H1 (cell line): Measurements from ENCODE around the gene AIM2. TPM values are rescaled to one million over a fixed set of nuclear protein-coding genes. Genes with fewer than 3 reads are reported as not detected.

Experiments
- CTCF ChIA-PET: fragments of 300-600 bp; sonication (Branson Sonifier 250); formaldehyde crosslinking; loops from one replicate; lab custom pipeline; 2021; ENCODE audit not compliant: partially characterized antibody; lab: Charles Lee
- POLR2A ChIA-PET: fragments of 300-600 bp; sonication (Branson Sonifier 250); formaldehyde crosslinking; loops from one replicate; lab custom pipeline; 2021; ENCODE audit warnings: inconsistent platforms; ENCODE audit not compliant: partially characterized antibody; lab: Charles Lee
- DNase-seq, 2 experiments: peaks; one replicate each; pipeline versions ENCODE4 v3.0.0 to v3.0.0-alpha.2; 2010 to 2022; ENCODE audit warnings: low spot score in 2 of 2, low read depth in 1 of 2, mixed read lengths in 1 of 2
- FAIRE-seq: peaks from 2 replicates; lab custom pipeline; 2011; peaks lifted over from hg19 to GRCh38; lab: Jason Lieb, UNC
- H2AFZ ChIP-seq: 2 replicates; pipeline ENCODE4 v1.8.1; 2012; ENCODE audit warnings: low read length, inconsistent platforms
- H2AK5ac ChIP-seq: 2 replicates; pipeline ENCODE4 v1.6.1; 2013; ENCODE audit warnings: low read depth, low read length
- H2BK120ac ChIP-seq: replicated peaks from 2 replicates; pipeline ENCODE3; 2013; ENCODE audit warnings: low read depth, low read length, inconsistent platforms
- H2BK12ac ChIP-seq: 2 replicates; pipeline ENCODE4 v1.6.1; 2013; ENCODE audit warnings: low read depth, low read length
- H2BK15ac ChIP-seq: 2 replicates; pipeline ENCODE4 v1.6.1; 2013; ENCODE audit warnings: low read length
- H2BK20ac ChIP-seq: 2 replicates; pipeline ENCODE4 v1.6.1; 2013; ENCODE audit warnings: low read length
- H2BK5ac ChIP-seq: 2 replicates; pipeline ENCODE4 v1.6.1; 2013; ENCODE audit warnings: low read depth, low read length
- H3K14ac ChIP-seq: 2 replicates; pipeline ENCODE4 v1.6.1; 2013; ENCODE audit warnings: inconsistent platforms; ENCODE audit not compliant: insufficient read length
- H3K18ac ChIP-seq: 2 replicates; pipeline ENCODE4 v1.6.1; 2013; ENCODE audit warnings: low read length; ENCODE audit errors: extremely low read depth
- H3K23ac ChIP-seq: 2 replicates; pipeline ENCODE4 v1.6.1; 2013; ENCODE audit warnings: inconsistent platforms; ENCODE audit not compliant: insufficient read length
- H3K23me2 ChIP-seq: 2 replicates; pipeline ENCODE4 v1.6.1; 2013; ENCODE audit warnings: low read depth, low read length
- H3K27ac ChIP-seq: 2 replicates; pipeline ENCODE4 v1.6.1; 2011; ENCODE audit warnings: low read depth, low read length, inconsistent platforms
- H3K27me3 ChIP-seq, 4 experiments: replicated peaks in 1 of 4; 1 replicate in 1 of 4; 2 replicates in 3 of 4; pipeline versions ENCODE4 v1.6.1 to v1.8.1; 2011 to 2013; ENCODE audit warnings: low read length in 3 of 4, mild to moderate bottlenecking in 3 of 4, inconsistent platforms in 2 of 4, mixed read lengths in 2 of 4, moderate library complexity in 1 of 4; ENCODE audit not compliant: control insufficient read depth in 3 of 4, insufficient read depth in 3 of 4; ENCODE audit errors: extremely low read depth in 1 of 4
- H3K36me3 ChIP-seq, 4 experiments: 2 replicates each; pipeline versions ENCODE4 v1.6.1 to v1.8.1; 2011 to 2013; ENCODE audit warnings: mild to moderate bottlenecking in 4 of 4, low read length in 3 of 4, moderate library complexity in 2 of 4, control low read depth in 1 of 4, inconsistent platforms in 1 of 4; ENCODE audit not compliant: insufficient read depth in 4 of 4, control insufficient read depth in 2 of 4
- H3K4ac ChIP-seq: replicated peaks from 2 replicates; pipeline ENCODE3; 2013; ENCODE audit warnings: low read length, low read depth, mixed read lengths, inconsistent platforms; ENCODE audit not compliant: insufficient read length
- H3K4me1 ChIP-seq, 4 experiments: replicated peaks in 1 of 4; 1 replicate in 1 of 4; 2 replicates in 3 of 4; pipeline versions ENCODE4 v1.6.1 to v1.8.1; 2011 to 2013; ENCODE audit warnings: low read length in 3 of 4, inconsistent platforms in 2 of 4, mixed read lengths in 1 of 4; ENCODE audit not compliant: insufficient read depth in 4 of 4, control insufficient read depth in 3 of 4
- H3K4me2 ChIP-seq, 2 experiments: 2 replicates each; pipeline versions ENCODE4 v1.6.1 to v1.8.1; 2011 to 2013; ENCODE audit warnings: low read depth in 2 of 2, low read length in 2 of 2, control low read depth in 1 of 2, inconsistent platforms in 1 of 2, mild to moderate bottlenecking in 1 of 2; ENCODE audit not compliant: insufficient read depth in 1 of 2
- H3K4me3 ChIP-seq, 4 experiments: fragments of 200-600, 300-600 bp in 1 of 4; sonication (generic), shearing (Covaris generic), sonication (Bioruptor Twin) in 1 of 4; 2 replicates each; pipeline versions ENCODE4 v1.5.1 to v1.8.1; 2011 to 2016; ENCODE audit warnings: low read length in 4 of 4, low read depth in 3 of 4, control low read depth in 2 of 4, inconsistent platforms in 2 of 4, mild to moderate bottlenecking in 2 of 4, mixed read lengths in 1 of 4, moderate library complexity in 1 of 4; ENCODE audit not compliant: insufficient read depth in 2 of 4; ENCODE audit errors: extremely low read depth in 1 of 4
- H3K56ac ChIP-seq: replicated peaks from 2 replicates; pipeline ENCODE3; 2013; ENCODE audit warnings: low read depth, mild to moderate bottlenecking, mixed read lengths, low read length, inconsistent platforms; ENCODE audit not compliant: insufficient read length
- H3K79me1 ChIP-seq: 2 replicates; pipeline ENCODE4 v1.6.1; 2013; ENCODE audit warnings: low read depth, low read length, control low read depth
- H3K79me2 ChIP-seq, 2 experiments: 2 replicates each; pipeline versions ENCODE4 v1.6.1 to v1.8.1; 2012 to 2013; ENCODE audit warnings: low read length in 2 of 2, mild to moderate bottlenecking in 2 of 2, inconsistent platforms in 1 of 2; ENCODE audit not compliant: insufficient read depth in 2 of 2, control insufficient read depth in 1 of 2
- H3K9ac ChIP-seq, 4 experiments: replicated peaks in 1 of 4; 1 replicate in 1 of 4; 2 replicates in 3 of 4; pipeline versions ENCODE4 v1.6.1 to v1.8.1; 2011 to 2013; ENCODE audit warnings: low read depth in 3 of 4, low read length in 3 of 4, control low read depth in 2 of 4, mild to moderate bottlenecking in 2 of 4, moderate library complexity in 2 of 4, inconsistent platforms in 1 of 4; ENCODE audit errors: extremely low read depth in 1 of 4
- H3K9me3 ChIP-seq, 2 experiments: 2 replicates each; pipeline versions ENCODE4 v1.6.1 to v1.8.1; 2012 to 2013; ENCODE audit warnings: mild to moderate bottlenecking in 2 of 2, moderate library complexity in 2 of 2, control low read depth in 1 of 2, inconsistent platforms in 1 of 2, low read depth in 1 of 2, low read length in 1 of 2, mixed read lengths in 1 of 2; ENCODE audit not compliant: insufficient read depth in 2 of 2
- H4K20me1 ChIP-seq, 2 experiments: replicated peaks in 1 of 2; 2 replicates each; pipeline versions ENCODE3 to v1.8.1; 2011 to 2013; ENCODE audit warnings: inconsistent platforms in 2 of 2, low read length in 2 of 2, mild to moderate bottlenecking in 1 of 2; ENCODE audit not compliant: insufficient read depth in 2 of 2, control insufficient read depth in 1 of 2
- H4K5ac ChIP-seq: 2 replicates; pipeline ENCODE4 v1.6.1; 2013; ENCODE audit warnings: low read length, low read depth, mixed read lengths, inconsistent platforms; ENCODE audit not compliant: insufficient read length
- H4K8ac ChIP-seq: 2 replicates; pipeline ENCODE4 v1.8.0; 2013; ENCODE audit warnings: mild to moderate bottlenecking, moderate library complexity, low read length, inconsistent platforms; ENCODE audit not compliant: insufficient read depth; ENCODE audit errors: extremely low read depth
- H4K91ac ChIP-seq: replicated peaks from 2 replicates; pipeline ENCODE3; 2013; ENCODE audit warnings: low read length, mixed read lengths, inconsistent platforms; ENCODE audit not compliant: insufficient read length
- BCL11A ChIP-seq, 2 experiments: IDR thresholded peaks; one replicate each; pipeline ENCODE4 v1.6.1; 2011; ENCODE audit warnings: low read depth in 2 of 2, low read length in 2 of 2, mild to moderate bottlenecking in 2 of 2
- EGR1 ChIP-seq: IDR thresholded peaks from 2 replicates; pipeline ENCODE4 v1.6.1; 2011; ENCODE audit warnings: low read depth, low read length, borderline replicate concordance
- HDAC2 ChIP-seq, 2 experiments: fragments of 300-600 bp in 1 of 2; sonication (generic) in 1 of 2; IDR thresholded peaks; 2 replicates each; pipeline ENCODE4 v1.6.1; 2011 to 2012; ENCODE audit warnings: low read depth in 2 of 2, low read length in 2 of 2, mild to moderate bottlenecking in 2 of 2, moderate library complexity in 2 of 2, borderline replicate concordance in 1 of 2, inconsistent platforms in 1 of 2
- RNF2 ChIP-seq: fragments of 200-900, 300-1000 bp; sonication (generic); IDR thresholded peaks from 2 replicates; pipeline ENCODE4 v1.7.1; 2016; ENCODE audit warnings: borderline replicate concordance, low read depth, mild to moderate bottlenecking, antibody characterized with exemption, low read length; ENCODE audit not compliant: poor library complexity, severe bottlenecking; ENCODE audit errors: missing control alignments
- TAF1 ChIP-seq: IDR thresholded peaks from 2 replicates; pipeline ENCODE4 v1.6.1; 2011; ENCODE audit warnings: mild to moderate bottlenecking, low read depth, low read length
- WGBS, 2 experiments: shearing (Covaris generic) in 1 of 2; methylation state at CpG; one replicate each; pipeline versions ENCODE4 v1.1.6 to v1.1.7; 2013 to 2015; ENCODE audit warnings: low lambda C conversion rate in 2 of 2, mixed read lengths in 2 of 2, inconsistent platforms in 1 of 2, low coverage in 1 of 2, missing lambda C conversion rate in 1 of 2; ENCODE audit not compliant: insufficient replicate concordance in 2 of 2, insufficient coverage in 1 of 2, insufficient read length in 1 of 2; ENCODE audit errors: extremely low coverage in 1 of 2, missing lambda C conversion rate in 1 of 2; 5-methylcytosine and 5-hydroxymethylcytosine counted together
- polyA plus RNA-seq, 7 experiments: library from polyadenylated mRNA; depleted of rRNA in 3 of 7; stranded (reverse) in 5 of 7; unstranded in 2 of 7; fragments of >200 nt in 5 of 7; fragments of 200-250 nt in 2 of 7; gene quantifications; 1 replicate in 5 of 7; 2 replicates in 1 of 7; 4 replicates in 1 of 7; pipeline versions ENCODE4 v1.2.1 to v1.2.3, GENCODE V29; 2011 to 2013; ENCODE audit warnings: missing spikeins in 2 of 7, mixed read lengths in 2 of 7
- total RNA-seq: library from RNA; stranded (reverse); fragmentation: NEBNext Ultra II Directional; extraction: Animal tissue kit (Norgen Biotek cat#: 25700); gene quantifications from 2 replicates; pipeline ENCODE4 v1.2.1, GENCODE V29; 2021

The AIM2 gene
- total and polyA plus RNA-seq, 2 of the 8 experiments (the other 6 are each of a cell fraction or from before 2014, with no cell fraction given), result 0.21 to 2.1 TPM

GRCh38 chr1:159055181-159055641, 21.4 kb downstream of the AIM2 start:
- H3K18ac ChIP-seq, result no peak overlapping the region
- H3K4me1 ChIP-seq, result no peaks in the 10 kb centered on the region
- no peak overlapping the region for H2AK5ac ChIP-seq
- H3K4me2 ChIP-seq, result no peak overlapping the region
- H3K23ac ChIP-seq, result no peak overlapping the region
- no peak overlapping the region for H3K56ac ChIP-seq
- no peak overlapping the region for H3K4ac ChIP-seq
- H3K79me2 ChIP-seq, result no peaks in the 10 kb centered on the region
- no peaks in the 10 kb centered on the region for H3K9me3 ChIP-seq
- H2BK15ac ChIP-seq, result no peak overlapping the region
- no peak overlapping the region for H3K14ac ChIP-seq
- no peak overlapping the region for H3K27ac ChIP-seq
- H3K36me3 ChIP-seq, result no peaks in the 10 kb centered on the region
- H2AFZ ChIP-seq, result no peak overlapping the region
- FAIRE-seq (no peak), DNase-seq (no peak)
- POLR2A ChIA-PET, result no interaction called here
- no peak overlapping the region for H3K9ac ChIP-seq
- H3K79me1 ChIP-seq, result no peaks in the 10 kb centered on the region
- CTCF ChIA-PET, result interaction anchor here (0.7 to 2.6 kb wide), 8 partner anchors 13 to 851 kb away, joined by 3 to 18 read pairs (median 3); no protein-coding TSS in a partner anchor
- no peak overlapping the region for H2BK12ac ChIP-seq
- no peak overlapping the region for H2BK20ac ChIP-seq
- H3K27me3 ChIP-seq, result no peaks in the 10 kb centered on the region
- no peak overlapping the region for H4K8ac ChIP-seq
- H2BK120ac ChIP-seq, result no peak overlapping the region
- no peak overlapping the region for H4K5ac ChIP-seq
- H3K4me3 ChIP-seq, result no peak overlapping the region
- WGBS, 2 experiments, result 86% methylated on average over 5 of the region's 5 CpGs; no CpG with 5 or more reads in 1 of the 2 experiments
- no peaks in the 10 kb centered on the region for H3K23me2 ChIP-seq
- no peaks in the 10 kb centered on the region for H4K20me1 ChIP-seq
- H4K91ac ChIP-seq, result no peak overlapping the region
- TF ChIP-seq EGR1 (no peak), RNF2 (no peak), BCL11A (IDR thresholded peaks at IDR 0.05; ENCODE audit: low read depth in 2 of 2, low read length in 2 of 2) (no peak), HDAC2 (IDR thresholded peaks at IDR 0.05; ENCODE audit: borderline replicate concordance in 1 of 2, low read depth in 2 of 2, low read length in 2 of 2) (no peak), TAF1 (no peak)
- no peak overlapping the region for H2BK5ac ChIP-seq
